ENCODE measurements around the gene SKP2. TPM values are rescaled to one million over a fixed set of nuclear protein-coding genes. Genes with fewer than 3 reads are reported as not detected.

The SKP2 gene
- total and polyA plus RNA-seq, 4 donors = 4.6 to 28.2 (median 15.4) TPM

DNA sequence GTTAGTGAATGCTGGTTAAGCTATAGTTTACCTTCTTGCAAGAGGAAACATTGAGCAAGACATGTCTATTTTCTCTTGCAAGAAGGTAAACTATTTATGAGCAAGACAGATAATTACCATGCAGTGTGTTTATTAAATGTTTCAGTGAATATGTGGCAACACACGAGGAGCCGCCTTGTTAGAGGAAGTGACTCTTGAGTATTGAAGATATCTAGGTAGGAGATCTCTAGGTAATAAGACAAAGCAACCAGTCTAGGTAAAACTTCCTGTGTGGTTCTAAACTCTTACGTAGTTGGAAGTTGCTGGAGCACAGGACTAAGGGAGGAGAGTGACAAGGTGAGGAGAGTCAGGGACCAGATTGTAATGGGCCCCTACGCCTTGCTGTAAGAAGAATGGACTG, 16.8 kb downstream of the SKP2 start:
- Histone ChIP-seq H3K9me3 (ENCODE audit: control insufficient read depth in 4 of 4, low read length in 3 of 4) (no peaks in the 10 kb centered on the region), H3K36me3 (ENCODE audit: control insufficient read depth in 4 of 4, insufficient read depth in 3 of 4, low read depth in 1 of 4, low read length in 3 of 4) (peaks cover 4 to 48% (median 38%) of the 10 kb centered on the region in 4 donors), H3K4me1 (ENCODE audit: control insufficient read depth in 4 of 4, insufficient read depth in 4 of 4, low read length in 3 of 4) (peaks cover under 1 to 15% (median 8%) of the 10 kb centered on the region in 4 donors), H3K4me3 (ENCODE audit: low read depth in 1 of 3, low read length in 3 of 3) (no peak overlapping the region), H3K27me3 (ENCODE audit: control insufficient read depth in 4 of 4, insufficient read depth in 4 of 4, low read length in 3 of 4) (no peaks in the 10 kb centered on the region), H3K27ac (ENCODE audit: low read depth in 1 of 2, low read length in 2 of 2) (no peak overlapping the region), H3K9ac (ENCODE audit: low read depth in 1 of 2, low read length in 2 of 2) (no peak overlapping the region)
- 88% methylated on average over 4 of the region's 4 CpGs for WGBS
- TF ChIP-seq, protein P1, sequence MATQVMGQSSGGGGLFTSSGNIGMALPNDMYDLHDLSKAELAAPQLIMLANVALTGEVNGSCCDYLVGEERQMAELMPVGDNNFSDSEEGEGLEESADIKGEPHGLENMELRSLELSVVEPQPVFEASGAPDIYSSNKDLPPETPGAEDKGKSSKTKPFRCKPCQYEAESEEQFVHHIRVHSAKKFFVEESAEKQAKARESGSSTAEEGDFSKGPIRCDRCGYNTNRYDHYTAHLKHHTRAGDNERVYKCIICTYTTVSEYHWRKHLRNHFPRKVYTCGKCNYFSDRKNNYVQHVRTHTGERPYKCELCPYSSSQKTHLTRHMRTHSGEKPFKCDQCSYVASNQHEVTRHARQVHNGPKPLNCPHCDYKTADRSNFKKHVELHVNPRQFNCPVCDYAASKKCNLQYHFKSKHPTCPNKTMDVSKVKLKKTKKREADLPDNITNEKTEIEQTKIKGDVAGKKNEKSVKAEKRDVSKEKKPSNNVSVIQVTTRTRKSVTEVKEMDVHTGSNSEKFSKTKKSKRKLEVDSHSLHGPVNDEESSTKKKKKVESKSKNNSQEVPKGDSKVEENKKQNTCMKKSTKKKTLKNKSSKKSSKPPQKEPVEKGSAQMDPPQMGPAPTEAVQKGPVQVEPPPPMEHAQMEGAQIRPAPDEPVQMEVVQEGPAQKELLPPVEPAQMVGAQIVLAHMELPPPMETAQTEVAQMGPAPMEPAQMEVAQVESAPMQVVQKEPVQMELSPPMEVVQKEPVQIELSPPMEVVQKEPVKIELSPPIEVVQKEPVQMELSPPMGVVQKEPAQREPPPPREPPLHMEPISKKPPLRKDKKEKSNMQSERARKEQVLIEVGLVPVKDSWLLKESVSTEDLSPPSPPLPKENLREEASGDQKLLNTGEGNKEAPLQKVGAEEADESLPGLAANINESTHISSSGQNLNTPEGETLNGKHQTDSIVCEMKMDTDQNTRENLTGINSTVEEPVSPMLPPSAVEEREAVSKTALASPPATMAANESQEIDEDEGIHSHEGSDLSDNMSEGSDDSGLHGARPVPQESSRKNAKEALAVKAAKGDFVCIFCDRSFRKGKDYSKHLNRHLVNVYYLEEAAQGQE (IDR thresholded peaks at IDR 0.05) = no peak
- no peak for TF ChIP-seq RXRA (IDR thresholded peaks at IDR 0.05)
- TF ChIP-seq, protein P2, sequence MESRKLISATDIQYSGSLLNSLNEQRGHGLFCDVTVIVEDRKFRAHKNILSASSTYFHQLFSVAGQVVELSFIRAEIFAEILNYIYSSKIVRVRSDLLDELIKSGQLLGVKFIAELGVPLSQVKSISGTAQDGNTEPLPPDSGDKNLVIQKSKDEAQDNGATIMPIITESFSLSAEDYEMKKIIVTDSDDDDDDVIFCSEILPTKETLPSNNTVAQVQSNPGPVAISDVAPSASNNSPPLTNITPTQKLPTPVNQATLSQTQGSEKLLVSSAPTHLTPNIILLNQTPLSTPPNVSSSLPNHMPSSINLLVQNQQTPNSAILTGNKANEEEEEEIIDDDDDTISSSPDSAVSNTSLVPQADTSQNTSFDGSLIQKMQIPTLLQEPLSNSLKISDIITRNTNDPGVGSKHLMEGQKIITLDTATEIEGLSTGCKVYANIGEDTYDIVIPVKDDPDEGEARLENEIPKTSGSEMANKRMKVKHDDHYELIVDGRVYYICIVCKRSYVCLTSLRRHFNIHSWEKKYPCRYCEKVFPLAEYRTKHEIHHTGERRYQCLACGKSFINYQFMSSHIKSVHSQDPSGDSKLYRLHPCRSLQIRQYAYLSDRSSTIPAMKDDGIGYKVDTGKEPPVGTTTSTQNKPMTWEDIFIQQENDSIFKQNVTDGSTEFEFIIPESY (IDR thresholded peaks at IDR 0.05) = no peak
- TF ChIP-seq RAD21 (IDR thresholded peaks at IDR 0.05) = no peak
- TF ChIP-seq, protein P3, sequence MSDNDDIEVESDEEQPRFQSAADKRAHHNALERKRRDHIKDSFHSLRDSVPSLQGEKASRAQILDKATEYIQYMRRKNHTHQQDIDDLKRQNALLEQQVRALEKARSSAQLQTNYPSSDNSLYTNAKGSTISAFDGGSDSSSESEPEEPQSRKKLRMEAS (IDR thresholded peaks at IDR 0.05) = no peak
- TF ChIP-seq SP1 (IDR thresholded peaks at IDR 0.05) = no peak
- no peak for TF ChIP-seq HNF4A (conservative IDR thresholded peaks at IDR 0.05)
- TF ChIP-seq, protein P4, sequence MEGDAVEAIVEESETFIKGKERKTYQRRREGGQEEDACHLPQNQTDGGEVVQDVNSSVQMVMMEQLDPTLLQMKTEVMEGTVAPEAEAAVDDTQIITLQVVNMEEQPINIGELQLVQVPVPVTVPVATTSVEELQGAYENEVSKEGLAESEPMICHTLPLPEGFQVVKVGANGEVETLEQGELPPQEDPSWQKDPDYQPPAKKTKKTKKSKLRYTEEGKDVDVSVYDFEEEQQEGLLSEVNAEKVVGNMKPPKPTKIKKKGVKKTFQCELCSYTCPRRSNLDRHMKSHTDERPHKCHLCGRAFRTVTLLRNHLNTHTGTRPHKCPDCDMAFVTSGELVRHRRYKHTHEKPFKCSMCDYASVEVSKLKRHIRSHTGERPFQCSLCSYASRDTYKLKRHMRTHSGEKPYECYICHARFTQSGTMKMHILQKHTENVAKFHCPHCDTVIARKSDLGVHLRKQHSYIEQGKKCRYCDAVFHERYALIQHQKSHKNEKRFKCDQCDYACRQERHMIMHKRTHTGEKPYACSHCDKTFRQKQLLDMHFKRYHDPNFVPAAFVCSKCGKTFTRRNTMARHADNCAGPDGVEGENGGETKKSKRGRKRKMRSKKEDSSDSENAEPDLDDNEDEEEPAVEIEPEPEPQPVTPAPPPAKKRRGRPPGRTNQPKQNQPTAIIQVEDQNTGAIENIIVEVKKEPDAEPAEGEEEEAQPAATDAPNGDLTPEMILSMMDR (IDR thresholded peaks at IDR 0.05; ENCODE audit: low read depth, low read length, missing input control) = no peak
- TF ChIP-seq, protein P5, sequence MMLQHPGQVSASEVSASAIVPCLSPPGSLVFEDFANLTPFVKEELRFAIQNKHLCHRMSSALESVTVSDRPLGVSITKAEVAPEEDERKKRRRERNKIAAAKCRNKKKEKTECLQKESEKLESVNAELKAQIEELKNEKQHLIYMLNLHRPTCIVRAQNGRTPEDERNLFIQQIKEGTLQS (IDR thresholded peaks at IDR 0.05) = no peak
- no peak for TF ChIP-seq YY1 (IDR thresholded peaks at IDR 0.05)
- TF ChIP-seq EGR1 (IDR thresholded peaks at IDR 0.05; ENCODE audit: low read depth in 2 of 2) = no peak
- TF ChIP-seq FOXA1 (IDR thresholded peaks at IDR 0.05) = no peak
- no peak for TF ChIP-seq HNF4G (IDR thresholded peaks at IDR 0.05)
- TF ChIP-seq GABPA (IDR thresholded peaks at IDR 0.05 in 1 of 2, conservative IDR thresholded peaks at IDR 0.05 in 1 of 2) = no peak
- TF ChIP-seq FOXA2 (IDR thresholded peaks at IDR 0.05) = no peak
- TF ChIP-seq NR2F2 (IDR thresholded peaks at IDR 0.05) = no peak
- no peak for TF ChIP-seq TAF1 (conservative IDR thresholded peaks at IDR 0.05)
- DNase-seq (ENCODE audit: low spot score) = no peak
